SHP77 treated with DMSO at 0.1 percent for 48 hours (cell line): Measurements from ENCODE around the gene RILPL1.
"Not testable (repeated sequence)": the region's sequence is repeated elsewhere in the genome, so short reads cannot be mapped to it uniquely, and the experiment has no call there.

Experiments used
- DNase-seq: peaks from one replicate; lab custom pipeline; 2025; lab: John Stamatoyannopoulos, UW

Gene RILPL1, protein sequence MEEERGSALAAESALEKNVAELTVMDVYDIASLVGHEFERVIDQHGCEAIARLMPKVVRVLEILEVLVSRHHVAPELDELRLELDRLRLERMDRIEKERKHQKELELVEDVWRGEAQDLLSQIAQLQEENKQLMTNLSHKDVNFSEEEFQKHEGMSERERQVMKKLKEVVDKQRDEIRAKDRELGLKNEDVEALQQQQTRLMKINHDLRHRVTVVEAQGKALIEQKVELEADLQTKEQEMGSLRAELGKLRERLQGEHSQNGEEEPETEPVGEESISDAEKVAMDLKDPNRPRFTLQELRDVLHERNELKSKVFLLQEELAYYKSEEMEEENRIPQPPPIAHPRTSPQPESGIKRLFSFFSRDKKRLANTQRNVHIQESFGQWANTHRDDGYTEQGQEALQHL

DNA sequence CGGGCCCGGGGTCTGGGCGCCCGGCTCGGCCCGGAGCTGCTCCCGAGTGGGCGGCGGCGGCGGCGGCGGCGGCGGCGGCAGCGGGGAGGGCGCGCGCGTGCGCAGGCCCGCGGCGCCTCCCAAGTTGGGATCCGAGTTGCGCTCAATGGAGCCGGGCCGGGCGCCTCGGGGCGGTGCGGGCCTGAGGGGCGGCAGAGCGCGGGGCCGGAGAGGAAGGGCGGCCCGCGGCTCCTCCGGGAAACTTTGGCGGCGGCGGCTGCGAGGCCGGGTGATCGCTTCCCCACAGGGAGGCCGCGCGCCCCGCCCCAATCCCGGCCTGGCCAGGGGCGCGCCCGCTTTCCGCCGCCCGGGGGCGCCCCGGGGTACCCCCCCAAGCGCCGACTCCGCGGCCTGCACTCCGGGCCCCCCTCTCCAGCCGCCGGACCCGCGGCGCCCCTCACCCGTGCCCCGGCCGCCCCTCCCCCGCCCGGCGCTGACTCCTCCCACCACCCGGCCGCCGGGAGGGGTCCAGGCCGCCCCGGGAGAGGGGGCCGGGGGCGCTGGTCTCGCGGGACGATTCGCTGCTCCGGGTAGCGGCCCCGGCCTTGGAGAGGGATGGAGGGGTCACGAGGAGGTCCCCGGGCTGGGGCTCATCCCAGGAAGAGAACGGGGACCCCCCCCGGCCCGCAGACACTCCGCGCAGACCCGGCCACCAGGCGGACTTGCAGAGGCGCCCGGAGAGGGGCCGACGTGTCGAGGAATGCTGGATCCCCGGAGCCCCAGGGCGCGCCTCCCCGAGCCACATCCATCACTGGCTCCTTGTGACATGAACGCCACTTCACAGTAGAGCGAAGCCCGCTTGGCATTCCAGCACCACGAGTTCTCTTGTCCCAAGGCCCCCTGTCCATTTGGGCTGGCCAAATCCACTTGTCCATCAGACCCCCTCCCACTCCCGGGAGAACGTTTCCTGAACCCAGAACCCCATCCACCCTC, at the start of gene RILPL1:
TSS of gene RILPL1 (minus strand) at position 48 of the 972 bp plus-strand sequence. CDS start 237 bp downstream, outside the sequence.
- no peak for DNase-seq

DNA sequence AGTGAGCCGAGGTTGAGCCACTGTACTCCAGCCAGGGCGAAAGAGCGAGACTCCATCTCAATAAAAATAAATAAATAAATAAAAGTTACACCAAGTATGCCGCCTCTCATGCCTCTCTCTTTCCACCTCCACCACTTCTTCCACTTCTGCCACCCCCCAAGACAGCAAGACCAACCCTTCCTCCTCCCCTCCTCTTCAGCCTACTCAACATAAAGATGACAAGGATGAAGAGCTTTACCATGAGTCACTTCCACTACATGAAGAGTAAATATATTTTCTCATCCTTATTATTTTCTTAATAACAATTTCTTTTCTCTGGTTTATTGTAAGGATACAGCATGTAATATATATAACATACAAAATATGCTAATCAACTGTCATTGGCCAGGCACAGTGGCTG, 47.3 kb upstream of the RILPL1 start:
- no peak for DNase-seq

DNA sequence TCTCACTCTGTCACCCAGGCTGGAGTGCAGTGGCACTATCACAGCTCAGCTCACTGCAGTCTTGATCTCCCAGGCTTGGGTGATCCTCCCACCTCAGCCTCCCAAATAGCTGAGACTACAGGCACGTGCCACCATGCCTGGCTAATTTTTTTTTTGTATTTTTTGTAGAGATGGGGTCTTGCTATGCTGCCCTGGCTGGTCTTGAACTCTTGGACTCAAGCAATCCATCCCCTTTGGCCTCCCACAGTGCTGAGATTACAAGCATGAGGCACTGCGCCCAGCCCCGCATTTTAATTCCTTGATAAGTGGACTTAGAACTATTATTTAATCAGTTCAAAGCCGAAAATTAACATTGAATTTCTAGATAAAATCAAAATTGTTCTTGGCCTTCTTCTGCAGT, 45.3 kb upstream of the RILPL1 start:
- DNase-seq = not testable (repeated sequence)

DNA sequence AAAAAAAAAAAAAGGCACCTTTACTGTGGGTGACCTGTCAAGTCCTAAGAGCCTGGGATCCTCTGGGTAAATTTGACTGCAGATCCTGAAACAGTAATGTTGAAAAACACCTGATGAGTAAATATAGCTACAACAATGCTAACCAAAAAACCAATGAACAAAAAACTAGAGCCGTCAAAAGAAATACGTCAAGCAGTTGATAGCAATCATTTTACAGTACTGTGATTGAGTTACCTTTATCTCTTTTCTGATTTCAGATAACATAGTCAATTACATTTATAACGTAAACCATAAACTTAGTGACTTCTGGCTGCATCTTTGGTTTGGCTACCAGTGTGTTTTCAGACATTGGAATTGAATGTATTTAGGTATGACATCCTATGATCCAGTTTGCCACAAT, 44.7 kb upstream of the RILPL1 start:
- DNase-seq = no peak

DNA sequence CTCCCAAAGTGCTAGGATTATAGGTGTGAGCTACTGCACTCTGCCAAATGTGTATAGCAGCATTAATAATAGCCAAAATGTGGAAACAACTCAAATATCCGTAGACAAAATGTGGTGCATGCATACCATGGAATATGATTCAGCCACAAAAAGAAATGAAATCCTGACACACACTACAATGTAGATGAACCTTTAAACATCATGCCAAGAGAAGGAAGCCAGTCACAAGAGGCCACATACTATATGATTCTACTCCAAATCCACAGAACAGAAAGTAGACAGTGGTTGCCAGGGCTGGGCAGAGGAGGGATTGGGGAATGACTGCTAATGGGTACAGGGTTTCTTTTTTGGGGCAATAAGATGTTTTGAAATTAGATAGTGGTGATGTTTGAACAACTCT, 43.1 kb upstream of the RILPL1 start:
- DNase-seq = no peak

DNA sequence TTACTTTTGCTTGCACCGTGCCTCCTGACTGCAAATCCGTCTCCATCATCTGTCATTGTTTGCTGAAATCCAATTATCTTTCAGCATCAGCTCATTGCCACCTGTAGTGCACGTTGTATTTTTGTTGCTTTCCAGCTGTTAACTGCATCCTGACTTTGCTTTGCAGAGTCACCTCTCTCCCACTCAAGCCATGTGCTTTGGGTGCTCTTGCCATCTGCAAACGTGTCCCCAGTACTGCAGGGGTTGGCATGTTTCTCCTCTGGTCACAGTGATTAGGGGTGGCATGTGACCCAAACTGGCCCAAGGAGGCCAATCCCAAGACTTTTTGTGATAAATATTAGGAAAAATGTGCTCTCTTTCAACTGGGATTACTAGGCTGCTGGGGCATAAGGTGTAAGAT, 40.4 kb upstream of the RILPL1 start:
- no peak for DNase-seq

DNA sequence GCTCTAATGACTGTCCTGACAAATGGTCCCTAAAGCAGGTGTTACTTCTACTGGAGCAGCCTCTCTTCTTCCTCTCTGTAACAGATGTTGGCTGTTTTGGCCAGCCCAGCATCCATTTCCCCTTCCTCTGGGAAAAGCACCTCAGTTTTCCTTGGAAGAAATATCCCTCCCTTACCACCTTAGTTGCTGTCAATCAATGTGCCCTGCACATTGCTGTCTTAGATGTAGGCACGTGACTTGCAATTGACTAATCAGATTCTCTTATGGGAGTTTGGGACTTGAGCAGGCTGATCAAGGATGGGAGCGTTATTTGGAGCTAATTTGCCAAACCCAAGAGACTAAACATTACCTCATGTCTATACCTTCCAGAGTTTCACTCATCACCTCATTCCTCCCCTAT, 38.9 kb upstream of the RILPL1 start:
- no peak for DNase-seq

DNA sequence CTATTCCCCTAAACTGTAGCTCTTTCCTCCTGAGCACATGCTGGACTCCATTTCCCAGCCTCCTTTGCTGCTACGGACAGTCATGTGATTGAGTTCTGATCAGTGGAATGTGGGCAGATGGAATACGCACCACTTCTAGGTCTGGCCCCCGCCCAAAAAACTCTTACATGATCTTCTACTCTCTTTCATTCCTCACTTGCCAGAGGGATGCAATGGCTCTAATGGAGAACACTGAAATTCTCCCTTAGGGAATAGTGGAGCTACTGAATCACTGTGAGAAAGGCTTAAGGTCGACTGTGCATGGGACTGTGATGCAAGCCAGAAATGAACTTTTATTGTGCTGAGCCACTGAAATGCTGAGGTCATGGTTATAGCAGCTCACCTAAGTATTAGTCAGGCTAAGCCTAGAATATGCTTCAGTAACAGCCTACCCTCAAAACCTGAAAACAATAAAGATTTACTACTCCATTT, 37.9 kb upstream of the RILPL1 start:
- peak; percentile 41 for DNase-seq

DNA sequence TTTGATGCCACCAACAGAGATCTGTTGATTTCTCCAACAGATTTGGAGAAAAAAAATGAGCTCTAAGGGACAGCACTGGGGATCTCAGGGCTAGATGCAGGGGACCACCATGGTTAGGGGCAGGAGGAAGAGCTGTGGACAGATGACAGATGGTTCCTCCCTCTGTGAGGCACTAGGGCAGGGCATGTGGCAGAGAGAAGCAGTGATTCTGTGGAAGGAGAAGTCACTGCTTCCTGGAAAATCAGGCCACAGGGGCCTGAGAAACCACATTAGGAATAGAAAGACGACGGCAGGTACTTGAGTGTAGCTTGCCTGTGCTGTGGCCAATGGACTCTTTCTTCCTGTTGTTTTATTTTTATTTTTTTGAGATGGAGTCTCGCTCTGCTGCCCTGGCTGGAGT, 25.9 kb upstream of the RILPL1 start:
- no peak for DNase-seq

DNA sequence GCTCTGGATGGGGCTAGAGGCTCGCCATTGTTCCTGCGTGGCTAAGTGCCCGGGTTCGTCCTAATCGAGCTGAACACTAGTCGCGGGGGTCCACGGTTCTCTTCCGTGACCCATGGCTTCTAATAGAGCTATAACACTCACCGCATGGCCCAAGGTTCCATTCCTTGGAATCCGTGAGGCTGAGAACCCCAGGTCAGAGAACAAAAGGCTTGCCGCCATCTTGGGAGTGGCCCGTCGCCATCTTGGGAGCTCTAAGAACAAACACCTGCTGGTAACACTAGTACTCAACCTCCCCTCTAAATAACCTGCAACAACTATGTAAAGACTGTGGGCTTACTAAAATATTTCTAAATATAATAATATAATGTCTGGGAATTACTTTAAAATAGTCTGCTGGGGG, 25.0 kb upstream of the RILPL1 start:
- DNase-seq = not testable (repeated sequence)

DNA sequence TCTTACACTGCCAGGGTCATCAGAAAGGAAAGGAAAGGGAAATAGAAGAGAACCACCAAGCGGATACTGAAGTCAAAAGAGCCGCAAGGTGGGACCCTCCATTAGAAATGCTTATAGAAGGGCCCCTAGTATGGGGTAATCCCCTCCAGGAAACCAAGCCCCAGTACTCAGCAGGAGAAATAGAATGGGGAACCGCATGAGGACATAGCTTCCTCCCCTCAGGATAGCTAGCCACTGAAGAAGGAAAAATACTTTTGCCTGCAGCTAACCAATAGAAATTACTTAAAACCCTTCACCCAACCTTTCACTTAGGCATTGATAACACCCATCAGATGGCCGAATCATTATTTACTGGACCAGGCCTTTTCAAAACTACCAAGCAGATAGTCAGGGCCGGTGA, 21.3 kb upstream of the RILPL1 start:
- not testable (repeated sequence) for DNase-seq

DNA sequence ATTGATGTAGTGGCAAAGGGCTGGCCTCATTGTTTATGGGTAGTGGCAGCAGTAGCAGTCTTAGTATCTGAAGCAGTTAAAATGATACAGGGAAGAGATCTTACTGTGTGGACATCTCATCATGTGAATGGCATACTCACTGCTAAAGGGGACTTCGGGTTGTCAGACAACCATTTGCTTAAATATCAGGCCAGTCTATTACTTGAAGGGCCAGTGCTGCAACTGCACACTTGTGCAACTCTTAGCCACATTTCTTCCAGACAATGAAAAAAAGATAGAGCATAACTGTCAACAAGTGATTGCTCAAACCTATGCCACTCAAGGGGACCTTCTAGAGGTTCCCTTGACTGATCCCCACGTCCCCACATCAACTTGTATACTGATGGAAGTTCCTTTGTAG, 20.6 kb upstream of the RILPL1 start:
- DNase-seq = not testable (repeated sequence)

DNA sequence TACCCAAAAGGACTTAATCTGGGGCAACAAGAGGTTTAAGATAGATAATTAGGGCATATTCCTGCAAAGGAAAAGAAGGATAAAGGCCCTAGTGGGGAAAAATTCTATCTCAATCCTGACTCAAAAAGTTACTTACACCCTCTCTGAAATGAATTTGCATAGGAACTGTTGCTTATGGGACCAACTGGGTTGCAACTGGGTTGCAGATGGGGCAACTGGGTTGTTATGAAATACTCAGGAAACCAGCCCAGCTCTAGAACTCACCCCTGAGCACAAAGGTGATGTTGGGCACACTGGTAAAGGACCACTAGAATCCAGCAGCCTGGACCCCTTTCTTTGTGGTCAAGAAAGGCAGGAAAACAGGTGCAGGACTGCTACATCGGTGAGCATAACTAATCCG, 17.2 kb upstream of the RILPL1 start:
- no peak for DNase-seq

DNA sequence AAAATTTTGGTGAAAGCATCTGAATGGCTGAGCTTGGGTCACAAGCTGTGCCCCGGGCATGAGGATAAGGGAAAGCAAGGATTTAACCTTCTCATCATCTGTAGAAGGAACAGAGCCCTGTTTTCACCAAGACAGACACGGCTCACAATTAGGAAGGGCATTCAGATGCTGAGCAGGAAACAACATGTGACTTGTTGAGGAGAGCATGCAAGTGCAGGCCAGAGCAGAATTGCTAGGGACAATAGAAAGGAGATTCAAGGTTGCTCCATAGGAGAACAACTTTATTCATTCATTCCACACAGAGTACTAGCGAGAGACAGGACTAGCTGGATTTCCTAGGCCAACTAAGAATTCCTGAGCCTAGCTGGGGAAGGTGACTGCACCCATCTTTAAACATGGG, 14.6 kb upstream of the RILPL1 start:
- DNase-seq = no peak

DNA sequence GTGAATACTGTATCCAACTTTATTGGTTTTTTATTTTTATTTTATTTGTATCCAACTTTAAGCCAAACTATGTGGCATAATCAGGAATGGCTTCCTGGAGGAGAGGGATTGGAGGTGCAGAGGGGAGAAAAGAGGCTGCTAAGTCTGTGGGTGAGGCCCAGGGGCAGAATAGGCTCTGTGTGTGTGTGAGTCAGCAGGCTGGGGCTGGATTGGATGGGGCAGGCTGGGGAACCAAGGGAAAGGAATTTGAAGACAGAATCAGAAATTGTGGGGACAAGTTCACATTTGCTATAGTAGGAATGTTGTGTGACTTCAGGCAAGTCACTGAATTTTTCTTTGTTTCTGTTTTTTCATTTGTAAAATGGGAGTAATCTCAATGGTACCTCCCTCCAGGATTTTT, 12.8 kb upstream of the RILPL1 start:
- no peak for DNase-seq

DNA sequence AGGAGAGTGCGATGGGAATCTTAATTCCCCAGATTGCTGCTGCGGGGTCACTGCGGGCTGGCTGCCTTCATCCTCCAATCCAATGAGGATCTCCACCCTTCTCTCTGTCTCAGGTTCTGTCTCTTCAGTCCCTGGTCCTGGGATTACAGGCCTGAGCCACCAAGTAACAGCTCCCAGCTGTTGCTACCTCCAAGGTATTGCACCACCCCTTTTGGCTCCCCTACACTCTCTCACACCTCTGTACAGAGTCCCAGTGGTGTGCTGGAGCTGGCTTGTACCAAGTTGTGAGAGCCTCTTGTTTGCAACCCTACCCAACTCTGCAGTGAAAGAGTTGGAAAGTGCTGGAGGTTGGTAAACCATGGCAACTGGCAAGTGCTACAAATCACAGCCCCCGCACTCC, 10.0 kb upstream of the RILPL1 start:
- no peak for DNase-seq

DNA sequence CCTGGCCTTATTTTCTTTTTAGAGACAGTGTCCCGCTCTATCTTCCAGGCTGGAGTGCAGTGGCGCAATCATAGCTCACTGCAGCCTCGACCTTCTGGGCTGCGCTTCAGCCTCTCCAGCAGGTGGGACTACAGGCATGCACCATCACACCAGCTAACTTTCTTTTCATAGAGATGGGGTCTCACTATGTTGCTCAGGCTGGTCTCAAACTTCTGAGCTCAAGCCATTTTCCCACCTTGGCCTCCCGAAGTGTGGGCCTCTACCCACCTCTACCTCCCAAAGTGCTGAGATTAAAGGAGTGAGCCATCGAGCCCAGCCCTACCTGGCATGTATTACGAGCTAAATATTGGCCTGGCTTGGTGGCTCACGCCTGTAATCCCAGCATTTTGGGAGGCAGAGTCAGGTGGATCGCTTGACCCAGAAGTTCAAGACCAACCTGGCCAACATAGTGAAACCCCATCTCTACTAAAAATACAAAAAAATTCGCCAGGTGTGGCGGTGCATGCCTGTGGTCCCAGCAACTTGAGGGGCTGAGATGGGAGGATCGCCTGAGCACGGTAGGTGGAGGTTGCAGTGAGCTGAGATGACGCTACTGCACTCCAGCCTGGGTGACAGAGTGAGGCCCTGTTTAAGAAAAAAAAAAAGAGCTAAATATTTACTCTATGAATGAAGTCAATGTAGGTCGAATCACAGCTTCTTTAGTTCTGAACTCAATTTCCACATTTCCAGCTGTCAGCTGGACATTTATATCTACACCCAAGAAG, 7.6 kb upstream of the RILPL1 start:
- DNase-seq = no peak

DNA sequence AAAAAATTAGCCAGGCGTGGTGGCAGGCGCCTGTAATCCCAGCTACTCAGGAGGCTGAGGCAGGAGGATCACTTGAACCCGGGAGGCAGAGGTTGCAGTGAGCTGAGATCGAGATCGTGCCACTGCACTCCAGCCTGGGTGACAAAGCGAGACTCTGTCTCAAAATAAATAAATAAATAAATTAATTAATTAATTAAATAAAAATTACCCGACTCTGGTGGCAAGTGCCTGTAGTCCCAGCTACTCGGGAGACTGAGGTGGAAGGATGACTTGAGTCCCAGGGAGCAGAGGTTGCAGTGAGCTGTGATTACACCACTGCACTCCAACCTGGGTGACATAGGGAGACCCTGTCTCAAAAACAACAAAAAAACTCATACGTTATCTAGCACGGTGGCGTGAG, 2.4 kb upstream of the RILPL1 start:
- DNase-seq = not testable (repeated sequence)

DNA sequence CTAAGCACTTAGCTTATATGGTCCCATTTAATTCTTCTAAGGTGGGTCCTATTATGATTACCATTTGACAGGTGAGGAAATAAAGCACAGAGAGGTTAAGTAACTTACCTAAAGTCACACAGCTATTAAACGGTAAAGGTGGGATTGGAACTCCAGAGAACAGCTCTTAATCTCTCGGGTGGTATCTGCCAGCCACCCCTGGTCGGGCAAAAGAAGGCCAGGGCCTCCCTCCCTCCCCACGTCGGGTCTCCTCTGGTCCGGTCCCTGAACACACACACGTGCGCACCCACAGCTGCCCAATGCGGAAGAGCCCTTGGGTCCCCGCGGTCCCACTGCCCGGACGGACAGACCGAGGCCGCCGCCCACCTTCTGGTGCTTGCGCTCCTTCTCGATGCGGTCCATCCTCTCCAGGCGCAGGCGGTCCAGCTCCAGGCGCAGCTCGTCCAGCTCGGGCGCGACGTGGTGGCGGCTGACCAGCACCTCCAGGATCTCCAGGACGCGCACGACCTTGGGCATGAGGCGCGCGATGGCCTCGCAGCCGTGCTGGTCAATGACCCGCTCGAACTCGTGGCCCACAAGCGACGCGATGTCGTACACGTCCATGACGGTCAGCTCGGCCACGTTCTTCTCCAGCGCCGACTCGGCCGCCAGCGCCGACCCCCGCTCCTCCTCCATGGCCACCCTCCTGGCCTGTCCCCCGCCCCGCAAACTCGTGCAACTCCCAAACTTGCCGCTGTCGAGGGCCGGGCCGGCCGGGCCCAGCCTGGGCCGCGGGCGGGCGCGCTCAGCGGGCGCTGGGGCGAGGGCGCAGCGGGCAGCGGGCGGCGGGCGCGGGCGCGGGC, 490 bp downstream of the RILPL1 start:
- DNase-seq = no peak

DNA sequence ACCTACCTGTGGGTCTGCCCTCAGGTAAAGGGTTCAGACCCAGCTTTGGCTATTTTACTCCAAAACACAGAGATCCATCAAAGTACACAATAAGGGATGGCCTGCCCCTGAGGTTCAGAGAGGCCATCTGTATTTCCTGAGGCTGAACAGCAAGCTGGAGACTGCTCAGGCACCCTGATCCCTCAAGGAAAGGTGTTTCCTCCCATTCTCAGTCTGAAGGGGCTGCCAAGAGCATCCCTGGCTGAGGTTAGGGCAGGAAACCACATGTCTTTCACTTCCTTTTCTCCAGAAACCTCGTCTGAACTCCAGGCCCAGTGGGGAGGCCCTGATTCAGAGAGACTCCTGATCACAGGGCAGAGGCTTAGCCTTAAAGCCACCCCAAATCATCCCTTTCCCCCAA, 1.5 kb downstream of the RILPL1 start:
- DNase-seq = no peak

DNA sequence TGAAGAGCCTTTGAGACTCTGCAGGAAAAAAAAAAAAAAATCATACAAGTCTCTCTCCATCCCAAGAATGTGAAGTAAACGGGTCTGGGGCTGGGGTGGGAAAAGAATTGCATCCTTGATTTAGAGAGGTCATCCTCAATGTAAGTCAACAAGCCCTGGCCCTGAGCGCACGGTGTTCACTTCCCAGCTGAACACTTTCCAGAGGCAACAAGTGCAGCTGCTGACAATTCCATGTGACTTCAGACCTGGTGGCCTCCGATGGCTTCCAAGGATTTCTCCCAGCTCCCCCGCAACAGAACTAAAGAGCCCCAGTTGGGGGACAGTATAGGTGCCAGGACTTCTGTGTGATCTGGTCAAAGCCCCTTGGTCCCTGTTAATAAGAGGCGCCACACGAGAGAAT, 2.4 kb downstream of the RILPL1 start:
- no peak for DNase-seq
